NCI-H2196 (cell line): Measurements from ENCODE around the gene GLI3.

ENCODE experiments used
- DNase-seq: peaks from one replicate; lab custom pipeline; 2025; ENCODE audit not compliant: unreplicated experiment; lab: John Stamatoyannopoulos, UW

Gene GLI3

DNA sequence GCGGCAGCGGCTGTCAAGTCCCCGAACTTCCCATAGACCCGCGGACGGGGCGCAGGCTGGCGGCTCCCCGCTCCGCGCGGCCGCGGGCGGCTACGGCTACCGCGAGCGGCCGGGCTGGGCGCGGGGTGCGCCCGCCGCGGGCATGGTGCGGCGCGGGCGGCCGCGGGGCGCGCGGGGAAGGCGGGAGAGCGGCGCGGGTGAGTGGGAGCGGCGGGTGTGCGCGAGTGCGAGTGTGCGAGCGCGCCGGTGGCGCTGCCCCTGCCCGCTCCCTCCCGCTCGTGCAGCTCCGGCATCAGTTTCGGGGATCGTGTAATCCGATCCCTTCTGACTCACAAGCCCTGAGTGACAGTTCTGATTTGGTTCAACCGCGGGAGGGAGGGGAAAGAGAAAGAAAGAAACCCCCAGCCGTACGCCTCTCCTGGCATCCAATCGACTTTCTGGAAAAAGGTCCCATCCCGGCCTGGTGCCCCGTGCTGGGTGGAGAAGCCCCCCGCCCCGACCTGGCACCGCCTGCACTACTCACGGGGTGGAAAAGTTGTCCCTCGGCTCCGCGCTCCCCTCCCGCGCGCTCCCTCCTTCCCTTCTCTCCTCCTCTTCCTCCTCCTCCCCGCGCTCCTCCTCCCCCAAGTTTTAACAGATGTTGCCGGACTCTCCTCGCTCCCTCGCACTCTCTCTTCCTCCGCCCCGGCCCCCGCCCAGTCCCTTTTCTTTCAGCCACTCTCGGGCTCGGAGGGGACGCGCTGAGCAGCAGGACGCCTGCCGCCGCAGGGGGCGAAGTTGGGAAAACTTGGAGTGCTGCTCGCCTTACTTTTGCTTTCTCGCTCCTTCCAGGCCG lies at the start of gene GLI3:
Gene GLI3, minus strand, starts transcription at position 234 of the 835 bp plus-strand sequence. CDS start 13,956 bp downstream, outside the sequence.
- DNase-seq = no peak

DNA sequence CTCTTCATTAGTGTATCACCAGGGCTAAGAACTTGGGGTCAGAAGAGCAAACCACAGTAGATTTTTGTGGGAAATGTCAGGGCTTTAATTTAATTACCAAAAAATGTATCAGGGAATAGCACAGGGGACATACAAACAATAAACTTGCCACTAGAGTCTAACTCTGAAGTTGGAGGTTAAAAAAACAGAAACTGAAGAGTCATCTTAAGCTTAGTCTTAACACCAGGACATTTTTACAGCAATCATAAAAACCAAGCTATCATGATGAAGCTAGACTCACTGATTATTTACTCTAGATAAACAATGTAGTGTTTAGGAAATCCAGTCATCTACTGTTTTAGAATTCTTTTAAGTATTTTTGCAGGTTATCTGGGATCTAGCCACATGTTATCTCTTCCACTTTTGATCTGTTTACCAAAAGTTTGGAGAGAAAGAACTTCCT lies 48.4 kb upstream of the GLI3 start:
- no peak for DNase-seq

DNA sequence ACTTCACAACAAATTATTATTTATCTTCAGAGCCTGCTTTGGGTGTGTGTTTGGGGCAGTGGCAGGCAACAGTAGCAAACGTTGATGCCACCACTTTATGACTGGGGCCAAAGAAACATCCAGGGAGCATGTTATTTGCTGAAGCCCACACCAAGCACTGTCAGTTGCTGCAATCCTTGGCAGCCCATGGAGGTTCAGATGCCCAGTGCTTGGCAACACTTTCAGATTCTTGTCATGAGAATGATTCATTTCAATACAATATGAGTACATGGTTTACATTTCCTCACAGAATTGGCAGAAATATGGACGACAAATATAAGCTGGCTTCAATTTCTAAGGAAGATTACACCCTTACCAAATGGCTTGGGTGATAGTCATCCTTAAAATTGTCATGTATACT lies 46.5 kb upstream of the GLI3 start:
- no peak for DNase-seq

DNA sequence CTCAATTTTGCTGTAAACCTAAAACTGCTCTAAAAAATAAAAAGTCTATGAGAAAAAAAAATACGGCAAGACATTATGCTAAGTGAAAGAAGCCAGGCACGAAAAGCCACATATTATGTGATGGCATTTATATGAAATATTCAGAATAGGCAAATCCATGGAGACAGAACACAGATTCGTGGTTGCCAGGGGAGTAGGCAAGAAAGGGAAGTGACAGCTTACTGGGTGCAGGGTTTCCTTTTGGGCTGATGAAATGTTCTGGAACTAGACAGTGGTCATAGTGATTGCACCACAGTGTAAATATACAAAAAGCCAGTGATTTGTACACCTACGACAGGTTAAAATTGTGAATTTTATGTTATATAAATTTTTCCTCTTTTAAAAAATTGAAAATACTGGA lies 41.3 kb upstream of the GLI3 start:
- DNase-seq = no peak

DNA sequence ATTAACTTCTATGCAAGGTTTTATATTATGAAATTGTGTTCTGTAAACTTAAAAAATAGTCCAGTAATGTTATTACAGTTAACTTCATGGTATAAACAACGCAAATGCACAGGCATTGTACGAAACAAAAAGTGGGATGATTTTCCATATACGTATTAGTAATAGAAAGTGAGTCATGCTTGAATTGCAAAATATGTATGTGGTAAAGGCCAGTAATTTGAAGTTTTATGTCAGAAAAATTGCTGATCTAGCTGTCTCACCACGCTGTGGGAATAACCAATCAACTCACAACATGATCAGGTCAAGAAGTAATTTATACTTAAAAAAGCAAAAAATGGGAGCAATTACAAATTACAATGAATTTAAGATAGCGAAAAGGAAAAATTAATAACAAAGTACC lies 37.0 kb upstream of the GLI3 start:
- no peak for DNase-seq

DNA sequence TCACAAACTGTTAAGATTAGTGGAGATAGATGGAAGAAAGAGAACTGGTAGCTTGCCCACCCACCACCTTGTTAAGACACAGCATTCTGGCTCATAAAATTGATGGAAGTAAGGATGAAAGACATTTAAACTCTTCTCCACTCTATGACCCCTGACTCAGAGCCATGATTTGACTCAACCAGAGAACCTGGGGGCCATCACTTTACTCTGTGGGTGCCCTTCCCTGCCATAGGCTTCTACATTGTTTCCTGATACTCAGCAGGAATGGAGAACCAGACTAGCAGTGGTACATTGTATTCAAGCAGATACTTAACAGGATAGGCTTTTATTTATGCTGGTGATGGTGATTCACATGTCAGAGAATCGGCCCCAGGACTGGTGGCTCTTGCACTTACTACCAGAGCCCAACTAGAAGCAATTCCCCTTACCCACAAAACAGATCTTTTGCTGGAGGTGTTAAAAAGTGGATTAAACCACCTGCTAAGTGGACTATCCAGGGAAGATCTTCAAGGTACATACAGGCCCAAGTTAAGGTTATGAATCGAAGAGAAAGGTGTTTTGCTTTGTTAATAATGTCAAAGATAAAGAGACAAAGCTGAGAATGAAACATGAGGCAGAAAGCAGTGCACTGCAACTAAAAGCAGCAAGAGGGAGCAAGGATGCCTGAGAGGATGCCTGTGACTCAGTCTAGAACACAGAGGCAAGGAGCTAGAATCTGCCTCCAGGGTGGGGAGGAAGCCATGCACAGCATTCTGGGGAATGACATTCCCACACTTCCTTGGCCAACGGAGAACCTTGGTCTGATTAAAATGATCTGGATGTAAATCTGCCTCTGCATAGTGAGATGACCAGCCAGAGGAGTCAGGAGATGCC lies 36.0 kb upstream of the GLI3 start:
- no peak for DNase-seq

DNA sequence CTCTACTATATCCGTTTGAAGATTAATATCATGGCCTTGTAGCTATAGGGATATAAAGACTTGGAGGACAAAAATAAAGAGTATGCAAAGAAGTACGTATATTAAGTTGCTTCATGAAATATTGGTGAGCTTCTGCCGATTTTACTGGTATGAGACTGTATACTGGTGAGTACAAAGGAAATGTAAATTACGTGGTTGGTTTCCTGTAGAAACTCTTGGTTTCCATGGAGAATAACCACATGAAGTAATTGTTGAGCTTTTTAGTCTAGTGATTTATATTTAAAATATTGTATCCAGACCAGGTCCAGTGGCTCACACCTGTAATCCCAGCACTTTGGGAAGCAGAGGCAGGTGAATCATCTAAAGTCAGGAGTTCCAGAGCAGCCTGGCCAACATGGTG lies 32.2 kb upstream of the GLI3 start:
- DNase-seq = no peak

DNA sequence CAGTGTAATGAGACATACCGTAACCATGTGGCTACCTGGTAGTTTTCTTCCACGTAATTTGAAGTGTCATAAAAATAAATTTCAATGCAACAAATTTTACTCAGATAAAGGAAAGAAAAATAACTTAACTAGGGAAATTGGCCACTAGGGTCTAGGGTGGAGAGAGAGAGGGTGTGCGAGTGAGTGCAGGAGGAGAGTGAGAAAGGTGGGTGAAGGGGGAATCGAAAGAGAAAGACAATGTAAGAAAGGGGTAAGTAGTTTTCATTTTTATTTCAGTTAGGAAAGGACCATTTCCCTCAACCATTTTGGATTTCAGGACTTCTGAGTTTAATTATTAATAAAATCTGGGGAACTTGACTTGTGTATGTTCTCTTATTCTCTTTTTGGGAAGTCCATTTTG lies 27.7 kb upstream of the GLI3 start:
- DNase-seq = no peak

DNA sequence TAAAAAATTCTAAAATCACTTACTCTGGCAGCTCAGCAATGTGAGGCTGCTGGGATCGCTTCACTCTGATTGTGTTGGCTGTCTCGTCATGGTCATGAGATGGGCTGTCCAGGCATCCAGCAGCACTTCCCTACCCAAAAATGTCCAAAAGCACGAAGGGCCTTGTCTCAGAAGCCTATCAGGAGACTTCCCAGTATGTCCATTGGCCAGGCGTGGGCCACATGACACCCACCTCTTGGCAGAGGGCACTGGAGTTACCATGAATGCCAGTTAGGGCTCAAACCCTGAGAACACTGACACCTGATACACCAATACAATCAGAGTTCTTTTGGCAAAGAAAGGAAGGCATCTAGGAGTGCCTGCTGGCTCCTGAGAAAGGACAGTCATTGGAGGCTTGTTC lies 27.0 kb upstream of the GLI3 start:
- no peak for DNase-seq

DNA sequence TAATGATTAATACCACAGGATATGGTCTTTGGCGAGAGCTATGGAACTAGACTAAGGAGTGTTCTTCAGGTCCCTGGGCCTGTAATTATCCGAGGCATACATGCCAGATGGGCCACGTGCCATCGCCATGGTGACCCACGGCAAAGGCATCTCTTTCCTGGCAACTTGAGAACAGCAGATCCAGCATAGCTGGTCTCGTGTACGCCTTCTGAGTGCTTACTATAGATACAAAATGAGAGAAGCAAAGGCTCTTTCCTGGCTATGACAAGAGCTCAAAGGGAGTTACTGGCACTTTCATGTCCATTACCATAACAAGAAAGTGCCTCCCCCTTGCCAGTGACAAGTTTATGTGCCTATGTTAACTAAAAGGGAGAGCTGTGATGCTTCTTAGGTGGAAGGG lies 26.0 kb upstream of the GLI3 start:
- no peak for DNase-seq

DNA sequence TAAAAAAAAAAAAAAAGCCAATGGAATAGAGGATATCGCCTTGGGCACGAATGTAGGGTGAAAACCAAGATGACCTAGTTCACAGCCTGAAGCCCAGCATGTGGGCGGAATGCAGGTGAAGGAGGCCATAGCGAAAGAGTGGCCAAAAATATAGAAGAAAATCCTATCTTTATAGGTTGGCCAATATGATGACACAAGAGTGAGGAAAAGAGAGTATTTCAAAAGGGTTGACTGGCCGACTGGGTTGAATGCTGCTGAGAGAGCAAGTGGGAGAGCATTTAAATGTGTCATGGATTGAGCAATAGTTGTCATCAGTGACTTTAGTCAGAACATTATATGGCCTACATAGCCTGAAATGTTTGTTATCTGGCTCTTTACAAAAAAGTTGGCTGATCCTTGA lies 17.2 kb upstream of the GLI3 start:
- DNase-seq = no peak

DNA sequence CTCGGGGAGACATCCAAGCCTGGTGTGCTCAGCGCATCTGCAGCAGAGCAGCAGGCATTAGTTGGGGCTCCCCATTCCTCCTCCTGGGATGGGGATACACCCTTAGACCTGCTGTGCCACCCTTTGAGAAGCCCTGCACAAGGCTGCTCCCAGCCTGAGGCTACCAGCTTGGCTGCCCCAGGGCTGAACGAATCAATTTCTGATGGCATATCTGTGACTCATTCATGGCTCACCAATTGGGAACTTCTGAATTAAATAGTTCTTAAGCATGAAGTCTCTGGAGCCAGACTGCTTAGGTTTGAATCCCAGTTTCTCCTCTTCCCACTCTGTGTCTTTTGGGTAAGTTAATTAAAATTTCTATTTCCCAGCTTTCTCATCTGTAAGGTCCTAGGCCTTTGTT lies 16.3 kb upstream of the GLI3 start:
- no peak for DNase-seq

DNA sequence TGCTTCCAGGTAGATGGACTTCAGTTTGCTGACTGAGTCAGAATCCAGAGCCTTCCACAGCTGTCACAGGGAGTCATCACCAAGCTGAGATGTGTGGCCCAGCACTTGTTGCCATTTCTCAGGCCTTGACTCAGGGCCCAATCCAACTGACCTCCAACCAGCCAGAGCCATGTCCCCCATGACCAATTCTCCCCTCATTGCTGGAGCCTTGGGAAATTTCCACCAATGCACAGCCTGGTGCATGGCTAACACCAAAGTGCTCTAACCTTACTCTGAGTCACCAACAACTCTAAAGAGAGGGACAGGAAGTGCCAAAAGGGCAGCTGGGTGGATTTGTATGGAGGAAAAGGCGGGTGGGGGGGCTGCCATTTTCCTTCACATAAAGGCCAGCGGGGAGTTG lies 13.4 kb upstream of the GLI3 start:
- DNase-seq = no peak

DNA sequence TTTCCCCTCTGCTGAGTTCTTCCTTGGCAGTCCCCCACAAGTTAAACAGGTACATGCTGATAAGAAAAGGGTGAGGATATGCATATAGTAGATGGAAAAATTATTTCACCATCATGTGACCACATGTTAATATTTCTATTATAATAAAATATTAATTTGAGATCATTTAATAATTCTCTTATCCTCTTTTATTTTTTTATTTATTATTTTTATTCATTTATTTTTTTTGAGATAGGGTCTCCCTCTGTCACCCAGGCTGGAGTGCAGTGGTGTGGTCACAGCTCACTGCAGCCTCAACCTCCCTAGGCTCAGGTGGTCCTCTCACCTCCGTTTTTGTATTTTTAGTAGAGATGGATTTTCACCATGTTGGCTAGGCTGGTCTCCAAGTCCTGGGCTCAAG lies 11.6 kb upstream of the GLI3 start:
- no peak for DNase-seq

DNA sequence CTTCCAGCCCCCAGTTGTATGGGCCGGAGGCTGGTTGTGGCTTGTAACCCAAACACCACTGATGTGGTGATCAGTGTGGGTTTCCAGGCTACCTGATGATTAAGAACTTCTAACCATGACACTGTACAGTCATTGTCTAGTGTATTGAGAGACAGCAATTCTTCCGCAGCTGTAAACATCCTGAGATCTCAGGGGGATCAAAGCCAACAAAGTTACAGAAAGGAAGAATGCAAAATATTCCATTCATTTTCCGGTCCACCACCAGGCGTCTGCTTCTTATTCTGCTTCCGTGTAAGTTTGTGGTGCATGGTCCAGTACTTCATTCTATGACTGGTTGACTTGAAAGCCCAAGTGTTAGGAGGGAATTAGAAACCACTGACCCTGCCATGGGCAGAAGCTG lies 10.3 kb upstream of the GLI3 start:
- no peak for DNase-seq

DNA sequence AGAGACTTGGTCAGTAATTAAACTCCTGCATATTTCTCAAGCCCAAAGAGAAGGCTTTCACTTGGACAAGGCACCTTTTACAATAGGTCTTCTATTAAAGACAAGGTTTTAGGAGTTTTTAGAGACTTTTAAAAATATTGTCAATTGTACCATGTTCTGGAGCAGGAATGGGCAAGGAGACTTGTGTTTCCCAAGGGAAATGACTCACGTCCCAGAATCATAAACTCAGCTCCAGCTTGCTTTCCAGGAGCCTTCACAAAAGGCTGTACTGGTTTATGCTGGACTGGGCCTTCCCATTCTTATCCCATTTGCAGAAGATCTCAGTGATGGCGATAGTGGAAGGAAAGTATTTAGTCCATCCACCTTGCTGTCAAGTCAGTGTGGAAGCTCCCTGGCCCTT lies 7.8 kb upstream of the GLI3 start:
- DNase-seq = no peak

DNA sequence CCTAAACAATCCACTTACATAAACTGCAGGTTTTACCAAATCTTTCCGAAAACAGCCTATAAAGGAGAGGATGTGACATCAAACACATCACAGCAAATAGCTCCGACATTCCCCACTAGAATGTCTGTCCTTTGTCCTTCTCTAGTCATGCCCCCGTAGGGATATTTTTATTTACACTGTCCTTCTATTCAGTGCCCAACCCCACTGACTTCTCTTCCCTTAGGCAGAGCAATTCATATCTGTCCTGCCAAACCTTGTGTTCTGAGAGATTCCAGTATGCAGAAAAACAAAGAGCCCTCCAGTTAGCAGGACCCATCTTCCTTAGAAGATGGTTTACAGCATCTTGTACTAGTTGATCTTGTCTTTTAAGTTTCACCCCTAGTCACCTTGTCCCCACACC lies 5.4 kb upstream of the GLI3 start:
- DNase-seq = no peak

DNA sequence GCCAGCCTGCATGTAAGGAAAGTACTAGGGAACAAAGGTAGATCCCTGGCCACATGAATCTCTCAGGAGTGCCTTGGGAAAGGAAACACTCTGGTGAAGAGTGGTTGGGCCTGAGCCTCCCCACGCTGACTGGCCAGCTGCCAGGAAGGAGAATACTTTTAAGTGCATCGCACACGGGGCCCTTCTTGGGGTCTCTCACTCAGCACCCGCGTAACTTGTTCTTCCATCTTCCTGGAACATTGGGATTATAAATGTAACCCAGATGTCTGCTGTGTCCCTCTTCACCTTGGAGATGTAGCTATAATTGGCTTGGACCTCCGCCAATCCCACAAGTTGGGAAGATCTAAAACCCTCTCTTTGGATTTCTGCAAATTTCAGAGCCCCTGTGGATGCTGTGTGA lies 4.4 kb upstream of the GLI3 start:
- DNase-seq = no peak

DNA sequence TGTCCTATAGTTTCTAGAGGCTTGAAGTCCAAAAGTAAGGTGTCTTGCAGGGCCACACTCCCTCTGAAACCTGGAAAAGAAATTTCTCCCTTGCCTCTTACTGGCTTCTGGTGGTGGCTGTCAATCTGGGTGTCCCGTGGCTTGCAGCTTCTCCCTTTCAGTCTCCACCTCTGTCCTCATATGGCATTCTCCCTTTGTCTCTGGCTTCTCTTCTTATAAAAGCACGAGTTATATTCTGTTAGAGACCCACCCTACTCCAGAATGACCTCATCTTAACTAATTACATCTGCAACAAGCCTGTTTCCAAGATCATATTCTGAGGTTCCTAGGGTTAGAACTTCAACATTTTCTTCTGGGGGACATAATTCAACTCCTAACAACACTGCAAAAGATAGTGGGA lies 3.4 kb upstream of the GLI3 start:
- DNase-seq = no peak

DNA sequence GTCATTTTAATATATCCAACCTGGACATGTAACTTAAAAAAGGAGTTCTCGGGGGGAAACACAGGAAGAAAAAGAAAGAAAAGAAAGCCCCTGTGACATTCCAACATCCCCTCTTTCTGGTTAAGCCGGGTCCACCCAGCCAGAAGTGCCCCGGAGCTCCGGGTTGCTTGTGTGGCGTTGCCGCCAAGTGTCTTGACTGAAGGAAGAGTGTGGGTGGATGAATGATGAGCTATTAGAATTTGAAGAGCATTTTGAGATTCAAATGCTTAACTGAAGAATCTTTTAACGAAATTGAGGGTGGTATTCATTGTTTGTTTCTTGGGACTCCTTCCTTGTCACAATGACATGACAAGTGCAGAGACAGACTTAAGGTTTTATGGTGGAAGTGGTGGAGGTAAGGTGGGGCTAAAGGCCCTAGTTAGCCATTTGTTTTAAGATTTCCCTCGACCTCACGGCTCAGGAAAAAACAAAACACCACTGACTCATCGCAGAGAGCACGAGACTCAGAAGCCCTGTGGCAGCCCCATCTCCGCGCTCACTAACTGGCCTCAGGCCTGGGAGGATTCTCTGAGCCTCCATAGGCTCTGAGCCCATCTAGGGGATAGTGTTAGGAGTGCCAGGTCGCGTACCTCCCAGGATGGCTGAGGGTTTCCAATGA lies 1.8 kb upstream of the GLI3 start:
- DNase-seq = no peak

DNA sequence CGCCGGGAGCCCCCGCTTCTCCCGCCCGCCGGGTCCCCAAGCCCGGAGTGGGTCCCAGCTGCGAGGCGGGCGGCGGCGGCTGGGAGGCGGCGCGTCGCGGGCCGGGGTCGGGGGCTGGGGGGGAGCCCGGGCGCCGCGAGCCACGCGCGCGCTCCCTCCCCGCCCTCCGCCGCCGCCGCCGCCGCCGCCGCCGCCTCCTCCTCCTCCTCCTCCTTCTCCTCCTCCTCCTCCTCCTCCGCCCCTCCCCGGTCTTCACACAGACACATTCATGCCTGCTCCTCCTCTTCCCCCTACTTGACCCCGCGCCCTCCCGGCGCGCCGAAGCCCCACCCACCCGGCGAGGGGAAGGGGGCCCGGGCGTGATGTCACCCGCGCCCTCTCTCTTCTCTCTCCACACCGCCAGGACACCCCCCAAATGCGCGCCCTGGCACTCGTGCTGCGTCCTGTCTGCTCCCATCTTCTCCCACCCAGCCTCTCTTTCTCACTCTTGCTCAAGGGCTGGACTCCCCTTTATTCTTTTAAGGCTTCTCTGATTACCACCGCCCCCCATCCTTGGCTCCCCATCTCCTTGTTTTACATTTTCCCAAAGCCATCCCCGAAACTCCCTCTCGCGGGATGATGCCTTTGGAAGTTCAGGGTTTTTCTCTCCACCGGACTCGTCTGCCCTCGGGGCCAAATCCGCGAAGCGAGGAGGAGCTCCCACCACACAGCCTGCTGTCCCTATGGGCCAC lies 967 bp upstream of the GLI3 start:
- DNase-seq = no peak
